Nephron (organoid): ENCODE results near the gene NRP1.

Experiments used
- H3K27ac Mint-ChIP-seq, 3 experiments: 2 replicates each; pipeline ENCODE4 v1.8.0; 2020; ENCODE audit warnings: mixed read lengths in 3 of 3, mild to moderate bottlenecking in 2 of 3, moderate library complexity in 1 of 3
- H3K27me3 Mint-ChIP-seq: 2 replicates; pipeline ENCODE4 v1.8.0; 2021; ENCODE audit warnings: low read depth, mild to moderate bottlenecking, moderate library complexity, mixed read lengths
- H3K36me3 Mint-ChIP-seq: 2 replicates; pipeline ENCODE4 v1.8.0; 2020; ENCODE audit warnings: low read depth, mixed read lengths
- H3K4me1 Mint-ChIP-seq: 2 replicates; pipeline ENCODE4 v1.8.0; 2020; ENCODE audit warnings: mixed read lengths
- H3K4me3 Mint-ChIP-seq, 3 experiments: 2 replicates each; pipeline ENCODE4 v1.8.0; 2020; ENCODE audit warnings: mild to moderate bottlenecking in 3 of 3, mixed read lengths in 3 of 3, moderate library complexity in 2 of 3
- H3K9me3 Mint-ChIP-seq: 2 replicates; pipeline ENCODE4 v1.8.0; 2020; ENCODE audit warnings: mixed read lengths
- CTCF ChIP-seq, 3 experiments: fragments of 200-600 bp; sonication (generic); IDR thresholded peaks; one replicate each; pipeline ENCODE4 v1.5.0; 2021; ENCODE audit warnings: antibody characterized with exemption in 3 of 3; ENCODE audit not compliant: unreplicated experiment in 3 of 3

Gene NRP1

GRCh38 chr10:33345236-33345635 is 10.8 kb upstream of the NRP1 start:
- Mint-ChIP-seq H3K36me3 (no peaks in the 10 kb centered on the region), H3K27ac (no peak overlapping the region), H3K27me3 (no peaks in the 10 kb centered on the region), H3K4me3 (no peak overlapping the region), H3K4me1 (peaks cover 38% of the 10 kb centered on the region), H3K9me3 (peaks cover 3% of the 10 kb centered on the region)
- TF ChIP-seq CTCF (IDR thresholded peaks at IDR 0.05; ENCODE audit: unreplicated experiment in 3 of 3), result no peak

GRCh38 chr10:33344676-33345075 is 10.2 kb upstream of the NRP1 start:
- H3K27me3 Mint-ChIP-seq, result no peaks in the 10 kb centered on the region
- H3K4me1 Mint-ChIP-seq, result peaks cover 43% of the 10 kb centered on the region
- no peak overlapping the region for H3K4me3 Mint-ChIP-seq
- H3K9me3 Mint-ChIP-seq, result peaks cover 3% of the 10 kb centered on the region
- no peaks in the 10 kb centered on the region for H3K36me3 Mint-ChIP-seq
- no peak overlapping the region for H3K27ac Mint-ChIP-seq
- no peak for TF ChIP-seq CTCF (IDR thresholded peaks at IDR 0.05; ENCODE audit: unreplicated experiment in 3 of 3)

DNA sequence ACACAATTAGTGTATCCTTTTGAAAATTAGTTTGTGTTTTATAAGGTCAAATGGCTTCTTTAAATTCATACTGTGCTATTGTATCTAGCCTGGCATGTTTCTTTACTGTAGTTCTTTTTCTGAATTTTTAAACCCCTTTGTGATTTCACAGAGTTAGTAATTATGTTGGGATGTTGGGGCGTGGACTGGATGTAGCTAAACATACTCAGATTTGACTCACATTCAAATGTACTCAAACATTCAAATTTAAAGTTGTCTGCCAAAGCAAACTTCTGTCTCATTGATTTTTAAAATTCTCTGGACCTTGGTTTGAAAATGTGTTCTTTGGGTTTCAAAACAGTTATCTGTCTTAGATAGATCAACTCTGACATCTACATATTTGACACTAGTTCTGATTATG is 7.2 kb upstream of the NRP1 start:
- peak overlapping the region in 2 of 3 experiments; percentile 51 to 61 for H3K27ac Mint-ChIP-seq
- peaks cover 3% of the 10 kb centered on the region for H3K9me3 Mint-ChIP-seq
- TF ChIP-seq CTCF (IDR thresholded peaks at IDR 0.05; ENCODE audit: unreplicated experiment in 3 of 3), result no peak
- H3K27me3 Mint-ChIP-seq, result no peaks in the 10 kb centered on the region
- H3K36me3 Mint-ChIP-seq, result no peaks in the 10 kb centered on the region
- peaks cover 47% of the 10 kb centered on the region for H3K4me1 Mint-ChIP-seq
- peak overlapping the region in 1 of 3 experiments; percentile 51 for H3K4me3 Mint-ChIP-seq

- H3K36me3 Mint-ChIP-seq, result peaks cover 5% of the 10 kb centered on the region
- H3K4me1 Mint-ChIP-seq, result peaks cover 35% of the 10 kb centered on the region
- no peaks in the 10 kb centered on the region for H3K27me3 Mint-ChIP-seq
- peak overlapping the region; percentile 90 to 98 (median 91) for H3K4me3 Mint-ChIP-seq
- H3K27ac Mint-ChIP-seq, result peak overlapping the region; percentile 98 to 99 (median 98)
- no peaks in the 10 kb centered on the region for H3K9me3 Mint-ChIP-seq
- peak in 1 of 3 experiments; percentile 34 for TF ChIP-seq CTCF (IDR thresholded peaks at IDR 0.05; ENCODE audit: unreplicated experiment in 3 of 3)
Observed at GRCh38 chr10:33337326-33337957, 3.0 kb upstream of the NRP1 start.

GRCh38 chr10:33336582-33337325 is 2.3 kb upstream of the NRP1 start:
- Mint-ChIP-seq H3K4me3 (peak overlapping the region; percentile 91 to 98 (median 92)), H3K36me3 (peaks cover 10% of the 10 kb centered on the region), H3K27me3 (no peaks in the 10 kb centered on the region)

More at GRCh38 chr10:33336582-33337325, 2.3 kb upstream of the NRP1 start:
- Mint-ChIP-seq H3K4me1 (peaks cover 30% of the 10 kb centered on the region), H3K27ac (peak overlapping the region; percentile 98 to 99 (median 98)), H3K9me3 (no peaks in the 10 kb centered on the region)
- no peak for TF ChIP-seq CTCF (IDR thresholded peaks at IDR 0.05; ENCODE audit: unreplicated experiment in 3 of 3)
